Hepatocyte (in vitro differentiated cells): ENCODE results near the gene KYAT1.

Source experiments
- CTCF ChIP-seq: fragments of 200-600 bp; sonication (generic); IDR thresholded peaks from 2 replicates; pipeline ENCODE4 v1.5.1; 2016; ENCODE audit warnings: antibody characterized with exemption, mild to moderate bottlenecking; ENCODE audit not compliant: poor library complexity
- EZH2 ChIP-seq: fragments of 200-600 bp; sonication (generic); IDR thresholded peaks from 2 replicates; pipeline ENCODE4 v1.6.1; 2016; ENCODE audit warnings: antibody characterized with exemption, mild to moderate bottlenecking, borderline replicate concordance
- EZH2phosphoT487 ChIP-seq: fragments of 200-600 bp; sonication (generic); IDR thresholded peaks from one replicate; pipeline ENCODE4 v1.6.1; 2018; ENCODE audit warnings: antibody characterized with exemption, mild to moderate bottlenecking, low read depth, moderate library complexity; ENCODE audit not compliant: unreplicated experiment, severe bottlenecking

- no peak for TF ChIP-seq CTCF
- no peak for TF ChIP-seq EZH2
- no peak for TF ChIP-seq EZH2phosphoT487
Observed at GRCh38 chr9:128877852-128878251, 3.9 kb downstream of the KYAT1 start.
